Measurements from ENCODE around the gene NELFA. TPM values are rescaled to one million over a fixed set of nuclear protein-coding genes. Genes with fewer than 3 reads are reported as not detected.

NELFA gene
- total and polyA plus RNA-seq, 9 donors: 14.8 to 32.5 (median 23.3) TPM

DNA sequence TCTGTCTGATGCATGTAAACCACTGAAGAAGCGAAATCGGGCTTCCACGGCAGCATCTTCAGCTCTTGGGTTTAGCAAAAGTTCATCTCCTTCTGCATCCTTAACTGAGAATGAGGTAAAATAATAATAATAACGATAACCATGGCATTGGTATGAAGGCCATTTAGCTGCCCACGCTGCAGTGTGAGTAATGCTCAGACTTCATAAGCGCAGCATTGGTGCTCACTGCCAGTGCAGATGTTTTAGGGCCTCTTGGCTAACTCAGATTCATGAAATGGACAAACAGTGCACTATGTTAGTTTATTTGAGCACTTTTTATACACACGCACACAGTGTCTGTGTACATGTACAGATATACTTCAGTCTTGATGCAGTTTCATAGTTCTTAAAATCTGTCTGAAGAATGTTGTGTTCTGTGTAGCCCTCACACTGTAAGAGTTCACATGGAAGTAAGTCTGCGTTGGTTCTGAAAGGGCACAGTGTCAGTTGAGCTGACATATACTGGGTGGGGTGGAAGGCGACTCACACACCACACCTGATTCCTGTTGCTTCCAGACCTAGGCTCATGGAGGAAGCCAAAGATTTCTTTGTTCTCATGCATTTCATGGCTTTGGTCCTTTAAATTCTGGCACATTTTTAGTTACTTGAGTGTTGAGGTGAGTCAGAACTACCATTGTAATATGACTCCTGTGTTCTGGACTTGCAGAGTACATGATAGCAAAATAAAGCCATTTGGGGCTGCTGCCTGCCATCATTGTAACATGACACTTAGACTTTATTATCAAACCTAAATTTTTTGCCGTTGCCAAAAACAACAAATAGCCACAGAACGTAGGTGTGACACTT is 68.9 kb downstream of the NELFA start:
- Histone ChIP-seq H3K27me3 (ENCODE audit: control insufficient read depth, insufficient read depth, low read length) (no peaks in the 10 kb centered on the region), H3K27ac (ENCODE audit: low read length) (no peak overlapping the region), H3K9me3 (replicated peaks; ENCODE audit: control insufficient read depth, low read depth, low read length) (no peaks in the 10 kb centered on the region), H3K4me1 (ENCODE audit: control insufficient read depth, insufficient read depth, low read length) (no peaks in the 10 kb centered on the region), H3K36me3 (ENCODE audit: control insufficient read depth, insufficient read depth, low read length) (peaks cover 53% of the 10 kb centered on the region), H3K4me3 (ENCODE audit: low read length) (no peak overlapping the region)
- 80% methylated on average over 1 of the region's 11 CpGs for WGBS (ENCODE audit: insufficient coverage)
- DNase-seq: peak; percentile 18

DNA sequence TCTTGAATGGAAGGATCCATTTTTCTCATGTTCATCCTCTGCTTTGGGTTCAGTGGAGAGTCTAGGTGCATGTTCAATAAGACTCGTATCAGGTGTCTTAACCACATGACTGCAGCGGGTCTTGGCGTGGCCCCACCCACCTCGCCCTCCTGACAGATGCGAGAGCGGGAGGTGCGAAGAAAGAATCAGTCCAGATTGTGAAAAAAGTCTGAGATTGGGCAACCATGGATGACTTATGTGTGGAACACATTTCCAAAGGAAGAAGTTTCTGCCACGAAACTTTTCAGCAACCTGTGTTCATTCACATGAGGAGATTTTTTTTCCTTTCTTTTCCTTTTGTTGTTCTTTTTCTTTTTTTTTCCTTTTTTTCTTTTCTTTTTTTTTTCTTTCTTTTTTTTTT is 70.7 kb downstream of the NELFA start:
- Histone ChIP-seq H3K27me3 (ENCODE audit: control insufficient read depth, insufficient read depth, low read length) (no peaks in the 10 kb centered on the region), H3K9me3 (replicated peaks; ENCODE audit: control insufficient read depth, low read depth, low read length) (no peaks in the 10 kb centered on the region), H3K36me3 (ENCODE audit: control insufficient read depth, insufficient read depth, low read length) (peaks cover 45% of the 10 kb centered on the region), H3K4me1 (ENCODE audit: control insufficient read depth, insufficient read depth, low read length) (no peaks in the 10 kb centered on the region), H3K27ac (ENCODE audit: low read length) (no peak overlapping the region), H3K4me3 (ENCODE audit: low read length) (no peak overlapping the region)
- no peak for DNase-seq
- 88% methylated on average over 7 of the region's 8 CpGs for WGBS (ENCODE audit: insufficient coverage)

DNA sequence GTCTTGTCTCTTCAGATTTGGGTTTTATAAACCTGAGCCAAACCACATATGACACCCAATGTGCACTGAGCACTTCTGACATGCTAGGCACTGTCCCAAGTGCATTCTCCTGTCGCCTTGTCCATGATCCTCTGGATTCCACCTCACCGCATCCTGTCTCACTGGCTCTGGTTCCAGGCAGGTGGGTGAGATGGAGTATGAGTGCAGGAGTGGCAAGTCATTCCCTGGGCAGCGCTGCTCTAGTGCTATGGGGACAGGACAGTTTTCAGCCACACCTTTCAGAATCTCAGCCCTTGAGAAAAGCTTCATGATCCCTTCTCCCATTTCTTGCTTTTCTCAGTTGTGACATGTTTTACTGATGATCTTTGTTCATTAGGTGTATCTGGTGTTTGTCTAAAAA is 71.2 kb downstream of the NELFA start:
- no peak for DNase-seq
- Histone ChIP-seq H3K9me3 (replicated peaks; ENCODE audit: control insufficient read depth, low read depth, low read length) (no peaks in the 10 kb centered on the region), H3K27ac (ENCODE audit: low read length) (no peak overlapping the region), H3K36me3 (ENCODE audit: control insufficient read depth, insufficient read depth, low read length) (peaks cover 46% of the 10 kb centered on the region), H3K27me3 (ENCODE audit: control insufficient read depth, insufficient read depth, low read length) (no peaks in the 10 kb centered on the region), H3K4me1 (ENCODE audit: control insufficient read depth, insufficient read depth, low read length) (no peaks in the 10 kb centered on the region), H3K4me3 (ENCODE audit: low read length) (no peak overlapping the region)
- WGBS (ENCODE audit: insufficient coverage): no CpG with 5 or more reads among the region's 3 CpGs

DNA sequence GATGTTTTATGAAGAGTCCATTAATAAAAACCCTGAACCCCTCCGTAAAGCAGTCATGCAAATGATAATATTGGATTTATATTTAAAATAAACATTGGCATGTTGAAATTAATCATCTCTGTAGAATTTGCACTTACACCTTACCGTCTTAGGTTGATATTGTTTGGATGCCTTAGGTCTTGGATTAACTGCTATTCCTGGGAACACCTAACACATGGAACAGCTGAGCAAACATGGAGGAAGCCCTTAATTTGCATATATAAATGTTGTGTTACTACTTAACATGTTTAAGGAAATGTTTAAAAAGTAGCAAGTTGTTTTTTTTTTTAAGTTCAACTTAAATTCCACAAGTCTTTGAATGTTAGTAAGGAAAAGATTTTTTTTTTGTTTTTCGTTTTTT is 75.1 kb downstream of the NELFA start:
- no CpG with 5 or more reads among the region's 3 CpGs for WGBS (ENCODE audit: insufficient coverage)
- H3K36me3 ChIP-seq (ENCODE audit: control insufficient read depth, insufficient read depth, low read length): peaks cover 52% of the 10 kb centered on the region
- no peak for DNase-seq
- no peaks in the 10 kb centered on the region for H3K9me3 ChIP-seq (replicated peaks; ENCODE audit: control insufficient read depth, low read depth, low read length)
- no peaks in the 10 kb centered on the region for H3K27me3 ChIP-seq (ENCODE audit: control insufficient read depth, insufficient read depth, low read length)
- no peak overlapping the region for H3K4me3 ChIP-seq (ENCODE audit: low read length)
- H3K27ac ChIP-seq (ENCODE audit: low read length): no peak overlapping the region
- H3K4me1 ChIP-seq (ENCODE audit: control insufficient read depth, insufficient read depth, low read length): no peaks in the 10 kb centered on the region

DNA sequence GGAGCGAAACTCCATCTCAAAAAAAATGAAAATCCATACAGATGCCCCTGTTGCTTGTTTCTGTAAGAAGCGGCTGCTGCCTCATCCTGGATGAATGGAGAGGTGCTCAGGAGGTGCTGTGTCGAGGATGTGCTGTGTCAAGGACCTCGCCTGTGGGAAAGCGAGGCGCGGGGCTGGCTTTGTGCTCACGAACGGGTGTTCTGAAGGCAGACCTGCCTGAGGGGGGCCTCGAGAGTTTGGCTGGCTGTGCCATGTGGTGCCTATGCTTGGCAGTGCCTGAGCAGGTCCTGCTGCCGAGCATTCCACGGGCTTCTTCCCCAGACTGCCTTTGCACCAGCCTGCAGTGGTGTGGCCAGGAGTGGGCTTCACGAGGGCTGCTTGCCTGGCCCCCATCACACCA is 76.0 kb downstream of the NELFA start:
- Histone ChIP-seq H3K27me3 (ENCODE audit: control insufficient read depth, insufficient read depth, low read length) (no peaks in the 10 kb centered on the region), H3K9me3 (replicated peaks; ENCODE audit: control insufficient read depth, low read depth, low read length) (no peaks in the 10 kb centered on the region), H3K36me3 (ENCODE audit: control insufficient read depth, insufficient read depth, low read length) (peaks cover 56% of the 10 kb centered on the region), H3K27ac (ENCODE audit: low read length) (no peak overlapping the region), H3K4me1 (ENCODE audit: control insufficient read depth, insufficient read depth, low read length) (no peaks in the 10 kb centered on the region), H3K4me3 (ENCODE audit: low read length) (no peak overlapping the region)
- 92% methylated on average over 13 of the region's 13 CpGs for WGBS (ENCODE audit: insufficient coverage)
- no peak for DNase-seq

Other genes starting within 250 kb of the NELFA start
- gene FGFR3, start 215.7 kb downstream of the NELFA start, total RNA-seq: 0.89 TPM
- 10 to 100 TPM in 2 of 8 donors, 1 to 10 TPM in 6; 1.1 to 14.0 (median 2.0) TPM for gene FGFR3, start 215.7 kb downstream of the NELFA start, polyA plus RNA-seq (ENCODE audit: insufficient read depth in 1 of 8, insufficient read length in 8 of 8, low replicate concordance in 1 of 8)
- 13.4 TPM for gene LETM1, start 152.8 kb downstream of the NELFA start, total RNA-seq
- gene LETM1, start 152.8 kb downstream of the NELFA start, polyA plus RNA-seq (ENCODE audit: insufficient read depth in 1 of 8, insufficient read length in 8 of 8, low replicate concordance in 1 of 8): 10 to 100 TPM; 11.7 to 20.1 (median 16.0) TPM
- gene NSD2, start 137.6 kb downstream of the NELFA start, total RNA-seq: 43.2 TPM
- 10 to 100 TPM; 35.7 to 56.5 (median 42.9) TPM for gene NSD2, start 137.6 kb downstream of the NELFA start, polyA plus RNA-seq (ENCODE audit: insufficient read depth in 1 of 8, insufficient read length in 8 of 8, low replicate concordance in 1 of 8)
- 0.62 TPM for gene NAT8L, start 50.4 kb upstream of the NELFA start, total RNA-seq
- 1 to 10 TPM; 1.6 to 6.2 (median 2.2) TPM for gene NAT8L, start 50.4 kb upstream of the NELFA start, polyA plus RNA-seq (ENCODE audit: insufficient read depth in 1 of 8, insufficient read length in 8 of 8, low replicate concordance in 1 of 8)
- gene HAUS3, start 233.1 kb upstream of the NELFA start, total RNA-seq: 12.0 TPM
- 10 to 100 TPM; 11.5 to 15.6 (median 12.9) TPM for gene HAUS3, start 233.1 kb upstream of the NELFA start, polyA plus RNA-seq (ENCODE audit: insufficient read depth in 1 of 8, insufficient read length in 8 of 8, low replicate concordance in 1 of 8)
- 3.4 TPM for gene POLN, start 233.1 kb upstream of the NELFA start, total RNA-seq
- 1 to 10 TPM; 1.5 to 4.8 (median 2.1) TPM for gene POLN, start 233.1 kb upstream of the NELFA start, polyA plus RNA-seq (ENCODE audit: insufficient read depth in 1 of 8, insufficient read length in 8 of 8, low replicate concordance in 1 of 8)